ENCODE results near the gene RPS6KA2. TPM values are rescaled to one million over a fixed set of nuclear protein-coding genes. Genes with fewer than 3 reads are reported as not detected.

Gene RPS6KA2
- total and polyA plus RNA-seq, 8 donors = 7.9 to 95.4 (median 22.9) TPM

DNA sequence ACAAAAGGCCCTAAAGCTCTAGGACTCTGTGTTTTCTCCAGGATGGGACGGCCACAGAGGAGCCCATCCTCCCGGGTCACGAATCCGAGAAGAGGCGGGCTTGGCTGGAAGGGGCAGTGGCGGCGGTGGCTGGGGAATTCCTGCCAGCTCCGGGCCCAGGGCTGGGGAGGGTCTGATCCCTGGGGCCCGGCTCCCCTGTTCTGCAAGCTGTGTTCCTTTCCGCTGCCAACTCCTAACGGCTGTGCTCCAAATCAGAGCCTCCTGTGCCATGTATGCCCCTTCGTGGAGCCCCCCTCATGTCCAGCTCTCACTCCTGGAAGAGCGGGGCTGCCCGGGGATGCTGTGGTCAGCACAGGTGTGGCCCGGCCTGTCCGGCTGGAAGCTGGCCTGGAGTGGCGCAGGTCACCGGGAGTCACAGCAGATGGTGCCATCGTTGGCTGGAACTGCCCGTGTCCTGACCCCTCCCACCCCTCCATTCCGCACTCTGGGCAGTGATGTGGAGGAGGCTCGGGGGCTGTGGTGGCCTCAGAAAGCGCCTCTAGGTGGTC, 156.1 kb downstream of the RPS6KA2 start:
- H3K36me3 ChIP-seq = no peaks in the 10 kb centered on the region
- no peaks in the 10 kb centered on the region for H3K4me1 ChIP-seq
- DNase-seq (no peak), ATAC-seq (no peak), FAIRE-seq (no peak)
- intact Hi-C loops (cut with DNase I) = no loop called here
- H3K9me3 ChIP-seq = no peaks in the 10 kb centered on the region
- WGBS, 2 donors = 88 to 92% methylated on average over 23 of the region's 23 CpGs
- TF ChIP-seq, protein P1, sequence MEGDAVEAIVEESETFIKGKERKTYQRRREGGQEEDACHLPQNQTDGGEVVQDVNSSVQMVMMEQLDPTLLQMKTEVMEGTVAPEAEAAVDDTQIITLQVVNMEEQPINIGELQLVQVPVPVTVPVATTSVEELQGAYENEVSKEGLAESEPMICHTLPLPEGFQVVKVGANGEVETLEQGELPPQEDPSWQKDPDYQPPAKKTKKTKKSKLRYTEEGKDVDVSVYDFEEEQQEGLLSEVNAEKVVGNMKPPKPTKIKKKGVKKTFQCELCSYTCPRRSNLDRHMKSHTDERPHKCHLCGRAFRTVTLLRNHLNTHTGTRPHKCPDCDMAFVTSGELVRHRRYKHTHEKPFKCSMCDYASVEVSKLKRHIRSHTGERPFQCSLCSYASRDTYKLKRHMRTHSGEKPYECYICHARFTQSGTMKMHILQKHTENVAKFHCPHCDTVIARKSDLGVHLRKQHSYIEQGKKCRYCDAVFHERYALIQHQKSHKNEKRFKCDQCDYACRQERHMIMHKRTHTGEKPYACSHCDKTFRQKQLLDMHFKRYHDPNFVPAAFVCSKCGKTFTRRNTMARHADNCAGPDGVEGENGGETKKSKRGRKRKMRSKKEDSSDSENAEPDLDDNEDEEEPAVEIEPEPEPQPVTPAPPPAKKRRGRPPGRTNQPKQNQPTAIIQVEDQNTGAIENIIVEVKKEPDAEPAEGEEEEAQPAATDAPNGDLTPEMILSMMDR (IDR thresholded peaks at IDR 0.05) = no peak
- H3K27ac ChIP-seq = no peak overlapping the region
- no peaks in the 10 kb centered on the region for H3K27me3 ChIP-seq
- no peak overlapping the region for H3K4me3 ChIP-seq

- H3K36me3 ChIP-seq = no peaks in the 10 kb centered on the region
- H3K9me3 ChIP-seq = no peaks in the 10 kb centered on the region
- H3K27ac ChIP-seq = no peak overlapping the region
- H3K4me3 ChIP-seq = no peak overlapping the region
- TF ChIP-seq, protein P1 (IDR thresholded peaks at IDR 0.05) = no peak
- H3K27me3 ChIP-seq = no peaks in the 10 kb centered on the region
- WGBS, 2 donors = 84 to 90% methylated on average over 20 of the region's 20 CpGs
- H3K4me1 ChIP-seq = no peaks in the 10 kb centered on the region
- ATAC-seq = no peak
- FAIRE-seq = no peak
- DNase-seq = no peak
- intact Hi-C loops (cut with DNase I) = no loop called here
Observed at GRCh38 chr6:166470029-166470862, 156.8 kb downstream of the RPS6KA2 start.

- TF ChIP-seq, protein P1 (IDR thresholded peaks at IDR 0.05) = no peak
- Histone ChIP-seq H3K36me3 (no peaks in the 10 kb centered on the region), H3K27ac (no peak overlapping the region), H3K4me1 (no peaks in the 10 kb centered on the region), H3K4me3 (no peak overlapping the region), H3K9me3 (no peaks in the 10 kb centered on the region), H3K27me3 (no peaks in the 10 kb centered on the region)
- DNase-seq = no peak
- FAIRE-seq = no peak
- 91% methylated on average over 14 of the region's 14 CpGs for WGBS, 2 donors
- no peak for ATAC-seq
- intact Hi-C loops (cut with DNase I) = no loop called here
Observed at GRCh38 chr6:166469426-166469961, 157.6 kb downstream of the RPS6KA2 start.

GRCh38 chr6:166467436-166468000, 159.5 kb downstream of the RPS6KA2 start:
- DNase-seq (no peak), ATAC-seq (no peak), FAIRE-seq (no peak)
- H3K4me1 ChIP-seq = no peaks in the 10 kb centered on the region
- no peak overlapping the region for H3K27ac ChIP-seq
- no peaks in the 10 kb centered on the region for H3K27me3 ChIP-seq
- TF ChIP-seq, protein P1 (IDR thresholded peaks at IDR 0.05) = no peak
- intact Hi-C loops (cut with DNase I) = no loop called here
- H3K36me3 ChIP-seq = no peaks in the 10 kb centered on the region
- 93 to 96% methylated on average over 9 of the region's 9 CpGs for WGBS, 2 donors
- H3K4me3 ChIP-seq = no peak overlapping the region
- H3K9me3 ChIP-seq = no peaks in the 10 kb centered on the region
